Psoas muscle (tissue), 8 donors: Measurements from ENCODE around the gene RPUSD1. TPM values are rescaled to one million over a fixed set of nuclear protein-coding genes. Genes with fewer than 3 reads are reported as not detected.

ENCODE experiments used
- ATAC-seq, 4 donors: fragments of 200-7000 bp; cut with Tn5 transposase; one replicate each; pipeline ENCODE4 v1.9.1; 2020; ENCODE audit warnings: moderate library complexity in 3 of 4, mild to moderate bottlenecking in 2 of 4
- DNase-seq, 2 donors: peaks; one replicate each; pipeline ENCODE4 v3.0.0-alpha.2; 2020
- H3K27ac ChIP-seq: fragments of 200-600 bp; one replicate; pipeline ENCODE4 v1.8.0; 2022
- H3K27me3 ChIP-seq, 3 donors: fragments of 200-600 bp in 1 of 3; one replicate each; pipeline versions ENCODE4 v1.6.1 to v1.8.0; 2013 to 2022; ENCODE audit warnings: low read length in 2 of 3, mild to moderate bottlenecking in 2 of 3, moderate library complexity in 1 of 3; ENCODE audit not compliant: insufficient read depth in 3 of 3
- H3K36me3 ChIP-seq, 2 donors: fragments of 200-600 bp in 1 of 2; one replicate each; pipeline versions ENCODE4 v1.6.1 to v1.8.0; 2013 to 2022; ENCODE audit warnings: low read depth in 1 of 2, mild to moderate bottlenecking in 1 of 2, moderate library complexity in 1 of 2; ENCODE audit not compliant: insufficient read depth in 1 of 2
- H3K4me1 ChIP-seq: fragments of 200-600 bp; one replicate; pipeline ENCODE4 v1.8.0; 2022
- H3K4me3 ChIP-seq: fragments of 200-600 bp; one replicate; pipeline ENCODE4 v1.8.0; 2022; ENCODE audit warnings: mild to moderate bottlenecking
- H3K9me3 ChIP-seq: fragments of 200-600 bp; one replicate; pipeline ENCODE4 v1.8.0; 2022
- CTCF ChIP-seq: fragments of 200-600 bp; IDR thresholded peaks from one replicate; pipeline ENCODE4 v1.8.0; 2022; ENCODE audit warnings: antibody characterized with exemption
- WGBS, 3 donors: extraction: QIAGEN DNeasy Blood & Tissue Kit; methylation state at CpG; one replicate each; pipeline versions ENCODE4 v1.1.6 to v1.1.7; 2013; 5-methylcytosine and 5-hydroxymethylcytosine counted together
- intact Hi-C, 2 donors: fragments of 100-400 bp; cut with DNase I; formaldehyde crosslinking; loops; one replicate each; pipeline versions ENCODE4 v1.11.0 to v1.14.2; 2022
- polyA plus RNA-seq, 3 donors: library from polyadenylated mRNA; stranded (reverse); fragments of 200-250 nt; gene quantifications; one replicate each; pipeline ENCODE4 v1.2.3, GENCODE V29; 2013
- total RNA-seq, 4 donors: library from RNA; stranded (reverse); fragmentation: NEBNext Ultra II Directional in 2 of 4; extraction: Animal tissue kit (Norgen Biotek cat#: 25700) in 2 of 4; gene quantifications; one replicate each; pipeline versions ENCODE4 v1.2.1 to v1.2.4, GENCODE V29; 2021 to 2023
- donor health status: healthy with polysubstance abuse.
- donor health status: DM: no; HTN: no; CAD: no; lungs with moderate emphysema.
- donor health status: Bipolar disorder and iron deficiency.
- donor health status: healthy.
- donor health status: DM: yes; HTN: yes; CAD: no.
- donor health status: DM: no; HTN: no; CAD: no.
- donor health status: DM: no; HTN: no; CAD: no.
- donor health status: DM: yes; HTN: yes; CAD: no.

The RPUSD1 gene
- total and polyA plus RNA-seq, 7 donors = 4.4 to 25.7 (median 10.9) TPM

- ATAC-seq (no peak), DNase-seq (no peak)
- no peaks in the 10 kb centered on the region for H3K36me3 ChIP-seq
- H3K27me3 ChIP-seq = peaks cover 0 to 33% (median 13%) of the 10 kb centered on the region in 3 donors
- TF ChIP-seq CTCF = no peak
- H3K9me3 ChIP-seq = no peaks in the 10 kb centered on the region
- H3K27ac ChIP-seq = no peak overlapping the region
- WGBS, 3 donors = 47 to 68% (median 65%) methylated on average over 5 to 19 of the region's 38 CpGs
- intact Hi-C loops = no loop called here
- H3K4me3 ChIP-seq = no peak overlapping the region
- no peaks in the 10 kb centered on the region for H3K4me1 ChIP-seq
Observed at GRCh38 chr16:767743-768235, 20.4 kb downstream of the RPUSD1 start.

DNA sequence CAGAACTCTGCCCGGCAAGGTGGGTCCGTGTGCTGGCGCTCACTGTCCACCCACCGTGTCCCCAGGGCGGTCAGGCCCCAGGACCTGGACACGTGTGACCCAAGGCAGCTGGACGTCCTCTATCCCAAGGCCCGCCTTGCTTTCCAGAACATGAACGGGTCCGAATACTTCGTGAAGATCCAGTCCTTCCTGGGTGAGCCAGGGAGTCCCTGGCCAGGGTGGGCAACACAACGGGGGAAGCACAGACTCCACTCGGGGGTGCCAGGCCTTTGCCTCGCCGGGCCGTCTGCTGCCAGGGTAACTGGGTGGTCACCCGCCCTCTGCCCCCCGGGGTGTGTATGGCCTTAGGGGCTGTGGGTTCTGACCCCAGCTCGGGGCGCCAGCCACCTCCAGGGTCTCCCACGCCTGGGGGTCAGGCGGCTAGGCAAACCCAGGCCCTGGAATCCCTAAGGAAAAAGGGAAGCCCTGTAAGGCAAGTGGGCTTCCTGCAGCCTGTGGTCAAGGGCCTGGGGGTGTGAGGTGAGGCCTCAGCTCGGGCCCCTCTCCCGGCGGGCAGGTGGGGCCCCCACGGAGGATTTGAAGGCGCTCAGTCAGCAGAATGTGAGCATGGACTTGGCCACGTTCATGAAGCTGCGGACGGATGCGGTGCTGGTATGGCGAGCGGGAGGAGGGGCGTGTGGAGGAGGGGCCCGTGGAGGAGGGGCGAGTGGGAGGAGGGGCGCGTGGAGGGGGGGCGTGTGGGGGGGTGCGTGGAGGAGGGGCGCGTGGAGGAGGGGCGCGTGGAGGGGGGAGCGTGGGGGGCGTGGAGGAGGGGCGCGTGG, 21.2 kb downstream of the RPUSD1 start:
- Histone ChIP-seq H3K4me1 (no peaks in the 10 kb centered on the region), H3K27ac (no peak overlapping the region), H3K9me3 (no peaks in the 10 kb centered on the region), H3K4me3 (no peak overlapping the region), H3K36me3 (no peaks in the 10 kb centered on the region), H3K27me3 (peaks cover 0 to 40% (median 10%) of the 10 kb centered on the region in 3 donors)
- ATAC-seq (no peak), DNase-seq (no peak)
- TF ChIP-seq CTCF = no peak
- 48 to 62% (median 61%) methylated on average over 33 to 36 of the region's 48 CpGs for WGBS, 3 donors
- intact Hi-C loops = no loop called here

- Histone ChIP-seq H3K4me3 (no peak overlapping the region), H3K27me3 (peaks cover 0 to 47% (median 10%) of the 10 kb centered on the region in 3 donors), H3K9me3 (no peaks in the 10 kb centered on the region), H3K27ac (no peak overlapping the region), H3K4me1 (no peaks in the 10 kb centered on the region), H3K36me3 (no peaks in the 10 kb centered on the region)
- WGBS, 3 donors = 77 to 83% (median 79%) methylated on average over 29 of the region's 29 CpGs
- no peak for TF ChIP-seq CTCF
- ATAC-seq (no peak), DNase-seq (no peak)
- intact Hi-C loops = no loop called here
Observed at GRCh38 chr16:766008-766819, 22.0 kb downstream of the RPUSD1 start.

DNA sequence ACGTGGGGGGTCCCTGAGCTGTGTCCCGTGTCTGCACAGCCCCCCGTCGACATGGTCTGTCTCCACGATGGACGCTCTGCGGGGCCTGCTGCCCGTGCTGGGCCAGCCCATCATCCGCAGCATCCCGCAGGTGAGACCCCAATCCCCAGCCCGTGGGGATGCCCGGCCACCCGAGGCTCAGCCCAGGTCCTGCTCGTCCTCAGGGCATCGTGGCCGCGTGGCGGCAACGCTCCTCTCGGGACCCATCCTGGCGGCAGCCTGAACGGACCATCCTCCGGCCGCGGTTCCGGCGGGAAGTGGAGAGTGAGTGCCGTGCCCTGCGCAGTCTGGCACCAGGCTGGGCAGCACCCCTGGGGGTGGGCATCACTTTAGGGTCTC, 22.7 kb downstream of the RPUSD1 start:
- Histone ChIP-seq H3K4me1 (no peaks in the 10 kb centered on the region), H3K27me3 (peaks cover 0 to 49% (median 10%) of the 10 kb centered on the region in 3 donors), H3K4me3 (no peak overlapping the region), H3K27ac (no peak overlapping the region), H3K9me3 (no peaks in the 10 kb centered on the region), H3K36me3 (no peaks in the 10 kb centered on the region)
- ATAC-seq (no peak), DNase-seq (no peak)
- no peak for TF ChIP-seq CTCF
- intact Hi-C loops = no loop called here
- 87 to 88% (median 88%) methylated on average over 28 to 29 of the region's 29 CpGs for WGBS, 3 donors
